ENCODE data around the gene RAB11A. TPM values are rescaled to one million over a fixed set of nuclear protein-coding genes. Genes with fewer than 3 reads are reported as not detected.
A peak's percentile ranks its signal among the peaks of the same experiment; 100 is the strongest.

The RAB11A gene
- polyA plus RNA-seq, 2 of the 4 experiments (the other 2 are of a cell fraction) = 316 to 551 TPM

DNA sequence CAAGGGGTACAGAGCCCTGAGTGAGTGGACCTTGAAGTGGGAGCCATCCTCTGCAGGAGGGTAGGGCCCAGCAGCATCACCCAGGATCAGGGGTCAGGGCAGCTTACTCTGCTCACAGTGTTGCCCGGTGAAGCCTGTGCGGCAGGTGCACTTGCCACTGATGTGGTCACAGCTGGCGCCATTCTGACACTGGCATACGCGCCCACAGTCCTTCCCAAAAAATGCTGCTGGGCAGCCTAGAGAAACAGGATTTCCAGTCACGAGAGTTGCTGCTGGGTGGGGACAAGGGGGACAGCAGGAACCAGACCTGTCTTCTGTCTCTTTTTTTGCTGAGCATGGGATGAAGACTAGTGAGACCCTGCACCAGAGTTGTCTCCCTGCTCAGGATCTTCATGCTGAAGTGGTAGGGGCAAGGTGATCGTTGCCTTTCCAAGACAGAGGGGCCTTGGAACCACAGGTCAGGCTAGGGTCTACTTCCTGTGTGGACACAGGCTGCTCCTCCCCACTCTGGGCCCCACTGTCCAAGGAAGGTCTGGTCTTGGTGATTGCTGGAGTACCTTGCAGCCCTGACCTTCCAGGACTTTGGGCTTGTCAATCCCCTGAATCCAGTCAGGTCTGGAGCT, 46.9 kb downstream of the RAB11A start (continued):
- TF ChIP-seq, protein P1, sequence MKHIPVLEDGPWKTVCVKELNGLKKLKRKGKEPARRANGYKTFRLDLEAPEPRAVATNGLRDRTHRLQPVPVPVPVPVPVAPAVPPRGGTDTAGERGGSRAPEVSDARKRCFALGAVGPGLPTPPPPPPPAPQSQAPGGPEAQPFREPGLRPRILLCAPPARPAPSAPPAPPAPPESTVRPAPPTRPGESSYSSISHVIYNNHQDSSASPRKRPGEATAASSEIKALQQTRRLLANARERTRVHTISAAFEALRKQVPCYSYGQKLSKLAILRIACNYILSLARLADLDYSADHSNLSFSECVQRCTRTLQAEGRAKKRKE (CRISPR knock-in tag; IDR thresholded peaks at IDR 0.05; ENCODE audit: low read depth) = no peak
- no peak for TF ChIP-seq JUN (IDR thresholded peaks at IDR 0.05)
- TF ChIP-seq, protein P2, sequence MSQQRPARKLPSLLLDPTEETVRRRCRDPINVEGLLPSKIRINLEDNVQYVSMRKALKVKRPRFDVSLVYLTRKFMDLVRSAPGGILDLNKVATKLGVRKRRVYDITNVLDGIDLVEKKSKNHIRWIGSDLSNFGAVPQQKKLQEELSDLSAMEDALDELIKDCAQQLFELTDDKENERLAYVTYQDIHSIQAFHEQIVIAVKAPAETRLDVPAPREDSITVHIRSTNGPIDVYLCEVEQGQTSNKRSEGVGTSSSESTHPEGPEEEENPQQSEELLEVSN (IDR thresholded peaks at IDR 0.05; ENCODE audit: borderline replicate concordance, low read depth) = no peak
- no peak for TF ChIP-seq CHD2 (IDR thresholded peaks at IDR 0.05; ENCODE audit: low read length, partially characterized antibody)
- TF ChIP-seq, protein P3, sequence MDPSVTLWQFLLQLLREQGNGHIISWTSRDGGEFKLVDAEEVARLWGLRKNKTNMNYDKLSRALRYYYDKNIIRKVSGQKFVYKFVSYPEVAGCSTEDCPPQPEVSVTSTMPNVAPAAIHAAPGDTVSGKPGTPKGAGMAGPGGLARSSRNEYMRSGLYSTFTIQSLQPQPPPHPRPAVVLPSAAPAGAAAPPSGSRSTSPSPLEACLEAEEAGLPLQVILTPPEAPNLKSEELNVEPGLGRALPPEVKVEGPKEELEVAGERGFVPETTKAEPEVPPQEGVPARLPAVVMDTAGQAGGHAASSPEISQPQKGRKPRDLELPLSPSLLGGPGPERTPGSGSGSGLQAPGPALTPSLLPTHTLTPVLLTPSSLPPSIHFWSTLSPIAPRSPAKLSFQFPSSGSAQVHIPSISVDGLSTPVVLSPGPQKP (IDR thresholded peaks at IDR 0.05; ENCODE audit: low read depth, low read length) = no peak
- no peak for TF ChIP-seq CBX8 (IDR thresholded peaks at IDR 0.05)
- no peak for TF ChIP-seq RFX5 (IDR thresholded peaks at IDR 0.05)

DNA sequence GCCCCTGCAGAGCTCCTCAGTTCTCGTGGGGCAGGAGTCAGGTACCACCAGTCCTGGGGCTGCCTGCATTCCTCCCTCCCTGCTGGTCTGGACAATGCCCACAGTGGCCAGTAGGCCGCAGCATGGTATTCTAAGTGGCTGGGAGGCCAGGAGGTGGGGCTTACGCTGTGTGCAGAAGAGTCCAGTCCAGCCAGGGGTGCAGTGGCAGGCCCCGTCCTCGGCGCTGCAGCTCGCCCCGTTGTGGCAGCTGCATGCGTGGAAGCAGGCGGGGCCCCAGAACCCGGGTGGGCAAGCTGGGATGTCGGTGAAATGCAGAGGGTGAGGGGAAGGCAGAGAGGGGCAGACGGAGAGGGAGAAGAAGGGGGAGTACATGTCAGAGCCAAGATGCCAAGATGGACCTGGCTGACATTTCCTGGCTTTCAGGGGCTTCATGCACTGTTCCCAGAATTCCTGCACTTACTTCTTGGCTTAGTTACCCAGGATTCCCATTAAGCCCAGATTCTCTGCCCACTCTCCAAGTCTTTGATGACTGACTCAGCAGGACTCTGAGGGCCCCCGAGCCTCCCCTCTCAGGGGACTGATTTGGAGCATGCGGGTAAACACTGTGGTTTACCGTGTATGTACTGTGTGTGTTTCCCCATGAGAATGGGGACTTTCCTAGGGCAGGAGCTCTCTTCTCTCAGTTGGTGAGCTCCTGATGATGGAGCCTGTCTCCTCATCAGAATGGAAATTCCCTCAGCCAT, 47.5 kb downstream of the RAB11A start:
- ATAC-seq (peak; percentile 90 to 99), DNase-seq (ENCODE audit: low read depth in 1 of 2, low spot score in 1 of 2) (peak; percentile 76 to 82), FAIRE-seq (no peak)
- CTCF ChIA-PET = interaction anchor here (0.6 to 4.3 kb wide), 39 partner anchors 8 to 1524 kb away, joined by 3 to 26 read pairs (median 4); no protein-coding TSS in a partner anchor
- H3K27ac ChIP-seq = no peak overlapping the region
- no peak overlapping the region for H3K4me2 ChIP-seq
- H3K4me1 ChIP-seq = 0 out of 3 replicates have a peak, but pooled peaks cover 4% of the 10 kb centered on the region
- WGBS (ENCODE audit: missing lambda C conversion rate) = 39% methylated on average over 16 of the region's 16 CpGs
- H3K9me3 ChIP-seq = no peaks in the 10 kb centered on the region
- TF ChIP-seq HOXB13 (CRISPR knock-in tag; IDR thresholded peaks at IDR 0.05; ENCODE audit: low read depth) = no peak
- TF ChIP-seq, protein P1 (CRISPR knock-in tag; IDR thresholded peaks at IDR 0.05; ENCODE audit: low read depth) = no peak
- TF ChIP-seq RAD21 (conservative IDR thresholded peaks at IDR 0.05 in 1 of 2, IDR thresholded peaks at IDR 0.05 in 1 of 2) = peak; percentile 87 to 88
- TF ChIP-seq, protein P4, sequence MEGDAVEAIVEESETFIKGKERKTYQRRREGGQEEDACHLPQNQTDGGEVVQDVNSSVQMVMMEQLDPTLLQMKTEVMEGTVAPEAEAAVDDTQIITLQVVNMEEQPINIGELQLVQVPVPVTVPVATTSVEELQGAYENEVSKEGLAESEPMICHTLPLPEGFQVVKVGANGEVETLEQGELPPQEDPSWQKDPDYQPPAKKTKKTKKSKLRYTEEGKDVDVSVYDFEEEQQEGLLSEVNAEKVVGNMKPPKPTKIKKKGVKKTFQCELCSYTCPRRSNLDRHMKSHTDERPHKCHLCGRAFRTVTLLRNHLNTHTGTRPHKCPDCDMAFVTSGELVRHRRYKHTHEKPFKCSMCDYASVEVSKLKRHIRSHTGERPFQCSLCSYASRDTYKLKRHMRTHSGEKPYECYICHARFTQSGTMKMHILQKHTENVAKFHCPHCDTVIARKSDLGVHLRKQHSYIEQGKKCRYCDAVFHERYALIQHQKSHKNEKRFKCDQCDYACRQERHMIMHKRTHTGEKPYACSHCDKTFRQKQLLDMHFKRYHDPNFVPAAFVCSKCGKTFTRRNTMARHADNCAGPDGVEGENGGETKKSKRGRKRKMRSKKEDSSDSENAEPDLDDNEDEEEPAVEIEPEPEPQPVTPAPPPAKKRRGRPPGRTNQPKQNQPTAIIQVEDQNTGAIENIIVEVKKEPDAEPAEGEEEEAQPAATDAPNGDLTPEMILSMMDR (IDR thresholded peaks at IDR 0.05) = peak; percentile 69
- TF ChIP-seq, protein P5, sequence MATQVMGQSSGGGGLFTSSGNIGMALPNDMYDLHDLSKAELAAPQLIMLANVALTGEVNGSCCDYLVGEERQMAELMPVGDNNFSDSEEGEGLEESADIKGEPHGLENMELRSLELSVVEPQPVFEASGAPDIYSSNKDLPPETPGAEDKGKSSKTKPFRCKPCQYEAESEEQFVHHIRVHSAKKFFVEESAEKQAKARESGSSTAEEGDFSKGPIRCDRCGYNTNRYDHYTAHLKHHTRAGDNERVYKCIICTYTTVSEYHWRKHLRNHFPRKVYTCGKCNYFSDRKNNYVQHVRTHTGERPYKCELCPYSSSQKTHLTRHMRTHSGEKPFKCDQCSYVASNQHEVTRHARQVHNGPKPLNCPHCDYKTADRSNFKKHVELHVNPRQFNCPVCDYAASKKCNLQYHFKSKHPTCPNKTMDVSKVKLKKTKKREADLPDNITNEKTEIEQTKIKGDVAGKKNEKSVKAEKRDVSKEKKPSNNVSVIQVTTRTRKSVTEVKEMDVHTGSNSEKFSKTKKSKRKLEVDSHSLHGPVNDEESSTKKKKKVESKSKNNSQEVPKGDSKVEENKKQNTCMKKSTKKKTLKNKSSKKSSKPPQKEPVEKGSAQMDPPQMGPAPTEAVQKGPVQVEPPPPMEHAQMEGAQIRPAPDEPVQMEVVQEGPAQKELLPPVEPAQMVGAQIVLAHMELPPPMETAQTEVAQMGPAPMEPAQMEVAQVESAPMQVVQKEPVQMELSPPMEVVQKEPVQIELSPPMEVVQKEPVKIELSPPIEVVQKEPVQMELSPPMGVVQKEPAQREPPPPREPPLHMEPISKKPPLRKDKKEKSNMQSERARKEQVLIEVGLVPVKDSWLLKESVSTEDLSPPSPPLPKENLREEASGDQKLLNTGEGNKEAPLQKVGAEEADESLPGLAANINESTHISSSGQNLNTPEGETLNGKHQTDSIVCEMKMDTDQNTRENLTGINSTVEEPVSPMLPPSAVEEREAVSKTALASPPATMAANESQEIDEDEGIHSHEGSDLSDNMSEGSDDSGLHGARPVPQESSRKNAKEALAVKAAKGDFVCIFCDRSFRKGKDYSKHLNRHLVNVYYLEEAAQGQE (IDR thresholded peaks at IDR 0.05) = no peak
- peak; percentile 74 for TF ChIP-seq SMC3 (IDR thresholded peaks at IDR 0.05)
- no peak overlapping the region for H3K4me3 ChIP-seq
- POLR2A ChIA-PET = no interaction called here

Measured in A549 (cell line).